PC-3 (cell line): ENCODE data around the gene DNAL1. TPM values are rescaled to one million over a fixed set of nuclear protein-coding genes. Genes with fewer than 3 reads are reported as not detected.

Experiments
- ATAC-seq: fragments of 200-7000 bp; cut with Tn5 transposase; 2 replicates; pipeline ENCODE4 v1.9.1; 2020; ENCODE audit warnings: mild to moderate bottlenecking, moderate library complexity
- BruUV-seq: library from RNA; stranded (reverse); fragments of 400-500 nt; replicated peaks from 2 replicates; lab custom pipeline; 2021; lab: Mats Ljungman, UMichigan
- CTCF ChIA-PET: fragments of 300-600 bp; sonication (Branson Sonifier 250); formaldehyde crosslinking; loops from one replicate; lab custom pipeline; 2022; ENCODE audit warnings: antibody characterized with exemption; lab: Charles Lee
- POLR2A ChIA-PET: fragments of 300-600 bp; sonication (Branson Sonifier 250); formaldehyde crosslinking; loops from one replicate; lab custom pipeline; 2022; ENCODE audit warnings: antibody characterized with exemption; ENCODE audit not compliant: unreplicated experiment; lab: Charles Lee
- DNase-seq: peaks from one replicate; pipeline ENCODE4 v3.0.0-alpha.2; 2015
- H2AFZ ChIP-seq: fragments of 300-600 bp; sonication (generic); 2 replicates; pipeline ENCODE4 v1.6.0; 2016; ENCODE audit warnings: antibody characterized with exemption, low read length
- H3F3A ChIP-seq: fragments of 300-600 bp; sonication (generic); one replicate; pipeline ENCODE4 v1.6.0; 2017; ENCODE audit warnings: antibody characterized with exemption, low read length, control low read depth, mild to moderate bottlenecking; ENCODE audit not compliant: unreplicated experiment
- H3K27ac ChIP-seq: fragments of 300-600 bp; sonication (generic); 2 replicates; pipeline ENCODE4 v1.5.1; 2016; ENCODE audit warnings: mild to moderate bottlenecking, low read length
- H3K27me3 ChIP-seq: fragments of 300-600 bp; sonication (generic); 2 replicates; pipeline ENCODE4 v1.6.1; 2016; ENCODE audit warnings: low read length, mixed read lengths
- H3K36me3 ChIP-seq: fragments of 300-600 bp; sonication (generic); 2 replicates; pipeline ENCODE4 v1.6.1; 2016; ENCODE audit warnings: low read depth, mixed run types, low read length, mixed read lengths
- H3K4me1 ChIP-seq: fragments of 300-600 bp; sonication (generic); 2 replicates; pipeline ENCODE4 v1.5.1; 2016; ENCODE audit warnings: low read length; ENCODE audit not compliant: insufficient read depth
- H3K4me2 ChIP-seq: fragments of 300-600 bp; sonication (generic); 2 replicates; pipeline ENCODE4 v1.6.0; 2016; ENCODE audit warnings: low read length
- H3K4me3 ChIP-seq: fragments of 300-600 bp; sonication (generic); 2 replicates; pipeline ENCODE4 v1.5.1; 2016; ENCODE audit warnings: mild to moderate bottlenecking, low read length, mixed read lengths
- H3K79me2 ChIP-seq: fragments of 300-600 bp; sonication (generic); 2 replicates; pipeline ENCODE4 v1.6.1; 2017; ENCODE audit warnings: low read length, mixed read lengths
- H3K9ac ChIP-seq: fragments of 300-600 bp; sonication (generic); 2 replicates; pipeline ENCODE4 v1.6.0; 2016; ENCODE audit warnings: mild to moderate bottlenecking, low read length
- H3K9me2 ChIP-seq: fragments of 300-600 bp; sonication (generic); replicated peaks from 2 replicates; pipeline ENCODE4 v1.6.1; 2016; ENCODE audit warnings: mixed run types, low read length, mixed read lengths
- H3K9me3 ChIP-seq: fragments of 300-600 bp; sonication (generic); 2 replicates; pipeline ENCODE4 v1.6.1; 2016; ENCODE audit warnings: low read length, mixed read lengths
- H4K20me1 ChIP-seq: fragments of 300-600 bp; sonication (generic); 2 replicates; pipeline ENCODE4 v1.6.1; 2016; ENCODE audit warnings: low read length, mixed read lengths
- EZH2 ChIP-seq: fragments of 300-600 bp; sonication (generic); IDR thresholded peaks from one replicate; pipeline ENCODE4 v1.6.1; 2017; ENCODE audit warnings: antibody characterized with exemption, mild to moderate bottlenecking, low read length; ENCODE audit not compliant: unreplicated experiment
- EZH2phosphoT487 ChIP-seq: fragments of 300-600 bp; sonication (generic); IDR thresholded peaks from 2 replicates; pipeline ENCODE4 v1.6.1; 2018; ENCODE audit warnings: mild to moderate bottlenecking, antibody characterized with exemption, low read length, borderline replicate concordance
- intact Hi-C: fragments of 100-400 bp; cut with micrococcal nuclease; formaldehyde crosslinking; loops from 2 replicates; pipeline ENCODE4 v1.9.0; 2023
- total RNA-seq: library from RNA; depleted of rRNA; stranded (reverse); fragments of >200 nt; gene quantifications from 2 replicates; pipeline ENCODE4 v1.2.3, GENCODE V29; 2014
- TF ChIP-seq, protein P1 (sequence below): fragments of 300-600 bp; sonication (generic); conservative IDR thresholded peaks from 2 replicates; pipeline ENCODE4 v1.5.1; 2017; ENCODE audit warnings: antibody characterized with exemption, low read depth, mild to moderate bottlenecking, low read length

The DNAL1 gene
- total RNA-seq, 1 experiment from 2014 or later: 2.6 TPM

GRCh38 chr14:73695997-73696396 is 51.2 kb downstream of the DNAL1 start:
- Histone ChIP-seq H2AFZ (0 out of 2 replicates have a peak overlapping the region, but pooled peaks have one; percentile 27), H4K20me1 (no peaks in the 10 kb centered on the region), H3K79me2 (no peaks in the 10 kb centered on the region), H3K4me1 (peaks cover 27% of the 10 kb centered on the region), H3K4me2 (peak overlapping the region; percentile 80), H3F3A (peaks cover 14% of the 10 kb centered on the region), H3K27me3 (no peaks in the 10 kb centered on the region), H3K27ac (peak overlapping the region; percentile 98), H3K9me2 (no peaks in the 10 kb centered on the region), H3K4me3 (peak overlapping the region; percentile 49), H3K9ac (peak overlapping the region; percentile 82), H3K36me3 (no peaks in the 10 kb centered on the region), H3K9me3 (no peaks in the 10 kb centered on the region)
- DNase-seq (no peak), ATAC-seq (no peak)
- TF ChIP-seq EZH2 (no peak), EZH2phosphoT487 (no peak)
- TF ChIP-seq, protein P1, sequence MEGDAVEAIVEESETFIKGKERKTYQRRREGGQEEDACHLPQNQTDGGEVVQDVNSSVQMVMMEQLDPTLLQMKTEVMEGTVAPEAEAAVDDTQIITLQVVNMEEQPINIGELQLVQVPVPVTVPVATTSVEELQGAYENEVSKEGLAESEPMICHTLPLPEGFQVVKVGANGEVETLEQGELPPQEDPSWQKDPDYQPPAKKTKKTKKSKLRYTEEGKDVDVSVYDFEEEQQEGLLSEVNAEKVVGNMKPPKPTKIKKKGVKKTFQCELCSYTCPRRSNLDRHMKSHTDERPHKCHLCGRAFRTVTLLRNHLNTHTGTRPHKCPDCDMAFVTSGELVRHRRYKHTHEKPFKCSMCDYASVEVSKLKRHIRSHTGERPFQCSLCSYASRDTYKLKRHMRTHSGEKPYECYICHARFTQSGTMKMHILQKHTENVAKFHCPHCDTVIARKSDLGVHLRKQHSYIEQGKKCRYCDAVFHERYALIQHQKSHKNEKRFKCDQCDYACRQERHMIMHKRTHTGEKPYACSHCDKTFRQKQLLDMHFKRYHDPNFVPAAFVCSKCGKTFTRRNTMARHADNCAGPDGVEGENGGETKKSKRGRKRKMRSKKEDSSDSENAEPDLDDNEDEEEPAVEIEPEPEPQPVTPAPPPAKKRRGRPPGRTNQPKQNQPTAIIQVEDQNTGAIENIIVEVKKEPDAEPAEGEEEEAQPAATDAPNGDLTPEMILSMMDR: no peak
- intact Hi-C loops: loop anchor here (1.0 kb wide), 2 partner anchors 16 to 34 kb away; no protein-coding TSS in a partner anchor
- ChIA-PET CTCF (no interaction called here), POLR2A (interaction anchor here (0.6 kb wide), 1 partner anchor 32 kb away, joined by 3 read pairs; no protein-coding TSS in a partner anchor)
- BruUV-seq: TSS peak; percentile 97

GRCh38 chr14:73696466-73697400 is 51.9 kb downstream of the DNAL1 start:
- TSS peak; percentile 83 for BruUV-seq
- Histone ChIP-seq H3K36me3 (no peaks in the 10 kb centered on the region), H4K20me1 (no peaks in the 10 kb centered on the region), H3K4me1 (peaks cover 27% of the 10 kb centered on the region), H3K9me3 (no peaks in the 10 kb centered on the region), H3K79me2 (no peaks in the 10 kb centered on the region), H3K4me3 (peak overlapping the region; percentile 49), H3F3A (peaks cover 14% of the 10 kb centered on the region), H2AFZ (0 out of 2 replicates have a peak overlapping the region, but pooled peaks have one; percentile 27), H3K9ac (peak overlapping the region; percentile 82), H3K9me2 (no peaks in the 10 kb centered on the region), H3K27me3 (no peaks in the 10 kb centered on the region), H3K4me2 (peak overlapping the region; percentile 80), H3K27ac (peak overlapping the region; percentile 98)
- ChIA-PET POLR2A (interaction anchor here (0.6 kb wide), 1 partner anchor 33 kb away, joined by 3 read pairs; no protein-coding TSS in a partner anchor), CTCF (no interaction called here)
- intact Hi-C loops: loop anchor here (1.0 kb wide), 2 partner anchors 16 to 34 kb away; no protein-coding TSS in a partner anchor
- TF ChIP-seq, protein P1: no peak
- TF ChIP-seq EZH2phosphoT487: no peak
- no peak for TF ChIP-seq EZH2
- ATAC-seq: peak; percentile 91
- peak; percentile 97 for DNase-seq
